Left ventricle myocardium inferior (tissue), 1 donor: ENCODE measurements around the gene C6orf163. TPM values are rescaled to one million over a fixed set of nuclear protein-coding genes. Genes with fewer than 3 reads are reported as not detected.

ENCODE experiments used
- DNase-seq: peaks from one replicate; pipeline ENCODE4 v3.0.0-alpha.2; 2020
- H3K27ac ChIP-seq: fragments of 200-600 bp; replicated peaks from 2 replicates; pipeline ENCODE4 v1.8.0; 2021
- H3K27me3 ChIP-seq: fragments of 200-600 bp; 2 replicates; pipeline ENCODE4 v1.8.0; 2021; ENCODE audit warnings: low read depth
- H3K36me3 ChIP-seq: fragments of 200-600 bp; 2 replicates; pipeline ENCODE4 v1.8.0; 2021
- H3K4me1 ChIP-seq: fragments of 200-600 bp; 2 replicates; pipeline ENCODE4 v1.8.0; 2021
- H3K4me3 ChIP-seq: fragments of 200-600 bp; 2 replicates; pipeline ENCODE4 v1.8.0; 2021; ENCODE audit warnings: mild to moderate bottlenecking, moderate library complexity
- H3K9me3 ChIP-seq: fragments of 200-600 bp; replicated peaks from 2 replicates; pipeline ENCODE4 v1.8.0; 2021
- CTCF ChIP-seq: fragments of 200-600 bp; IDR thresholded peaks from 2 replicates; pipeline ENCODE4 v1.8.0; 2021; ENCODE audit warnings: antibody characterized with exemption, mild to moderate bottlenecking, borderline replicate concordance
- intact Hi-C: fragments of 100-400 bp; cut with micrococcal nuclease; formaldehyde crosslinking; loops from one replicate; pipeline ENCODE4 v1.11.0; 2022
- total RNA-seq: library from RNA; stranded (reverse); fragmentation: NEBNext Ultra II Directional; extraction: Animal tissue kit (Norgen Biotek cat#: 25700); gene quantifications from one replicate; pipeline ENCODE4 v1.2.1, GENCODE V29; 2021
- donor health status: DM: no; HTN: yes; CAD: no; lungs with severe emphysema.

C6orf163 gene
- total RNA-seq, 1 donor from 2014 or later, result 1.6 TPM

- H3K4me3 ChIP-seq, result no peak overlapping the region
- intact Hi-C loops, result no loop called here
- H3K4me1 ChIP-seq, result no peaks in the 10 kb centered on the region
- no peaks in the 10 kb centered on the region for H3K36me3 ChIP-seq
- no peaks in the 10 kb centered on the region for H3K9me3 ChIP-seq
- H3K27me3 ChIP-seq, result no peaks in the 10 kb centered on the region
- no peak for DNase-seq
- no peak for TF ChIP-seq CTCF
- no peak overlapping the region for H3K27ac ChIP-seq
These were observed 52.2 kb downstream of the C6orf163 start for GRCh38 chr6:87396595-87397392.

GRCh38 chr6:87397656-87398055 lies 53.0 kb downstream of the C6orf163 start:
- no peak for TF ChIP-seq CTCF
- no peaks in the 10 kb centered on the region for H3K36me3 ChIP-seq
- no peaks in the 10 kb centered on the region for H3K9me3 ChIP-seq
- intact Hi-C loops, result no loop called here
- H3K27me3 ChIP-seq, result no peaks in the 10 kb centered on the region
- no peak overlapping the region for H3K4me3 ChIP-seq
- H3K4me1 ChIP-seq, result no peaks in the 10 kb centered on the region
- H3K27ac ChIP-seq, result no peak overlapping the region
- no peak for DNase-seq

GRCh38 chr6:87401832-87402231 lies 57.2 kb downstream of the C6orf163 start:
- Histone ChIP-seq H3K27ac (no peak overlapping the region), H3K4me3 (no peak overlapping the region), H3K4me1 (no peaks in the 10 kb centered on the region), H3K36me3 (no peaks in the 10 kb centered on the region), H3K9me3 (no peaks in the 10 kb centered on the region), H3K27me3 (no peaks in the 10 kb centered on the region)
- no peak for TF ChIP-seq CTCF
- DNase-seq, result no peak
- intact Hi-C loops, result no loop called here

GRCh38 chr6:87407561-87407900 lies 62.9 kb downstream of the C6orf163 start:
- H3K4me1 ChIP-seq, result peaks cover 12% of the 10 kb centered on the region
- H3K4me3 ChIP-seq, result peak overlapping the region; percentile 98
- H3K9me3 ChIP-seq, result no peaks in the 10 kb centered on the region
- no peak for TF ChIP-seq CTCF
- H3K27me3 ChIP-seq, result no peaks in the 10 kb centered on the region
- H3K36me3 ChIP-seq, result no peaks in the 10 kb centered on the region
- intact Hi-C loops, result no loop called here
- H3K27ac ChIP-seq, result peak overlapping the region; percentile 89
- DNase-seq, result no peak

- no peaks in the 10 kb centered on the region for H3K27me3 ChIP-seq
- DNase-seq, result peak; percentile 75
- intact Hi-C loops, result no loop called here
- peak within 1 kb of the TSS; percentile 98 for H3K4me3 ChIP-seq
- H3K27ac ChIP-seq, result peak within 1 kb of the TSS; percentile 89
- H3K4me1 ChIP-seq, result peaks cover 12% of the 10 kb centered on the region
- TF ChIP-seq CTCF, result peak; percentile 21
- no peaks in the 10 kb centered on the region for H3K36me3 ChIP-seq
- no peaks in the 10 kb centered on the region for H3K9me3 ChIP-seq
These were observed 63.5 kb downstream of the C6orf163 start, which contains the start of gene CFAP206 for GRCh38 chr6:87407901-87408720. Gene CFAP206 (plus strand): TSS chr6:87407972. CDS start chr6:87409840, 1,868 bp downstream.
